ENCODE measurements around the gene HAGHL. TPM values are rescaled to one million over a fixed set of nuclear protein-coding genes. Genes with fewer than 3 reads are reported as not detected.
A peak's percentile ranks its signal among the peaks of the same experiment; 100 is the strongest.

Gene HAGHL
- total RNA-seq, 1 experiment from 2014 or later, result 2.5 TPM

- intact Hi-C loops (cut with micrococcal nuclease; ENCODE audit: unreplicated experiment), result loop anchor here (5.0 to 10.0 kb wide), 2 partner anchors 73 to 341 kb away; partner anchors contain the start of genes CHTF18 and RPUSD1
- Histone ChIP-seq H3K27me3 (replicated peaks; ENCODE audit: insufficient read depth, low read depth, low read length, poor library complexity) (peaks cover 34% of the 10 kb centered on the region), H3K27ac (ENCODE audit: low read depth, low read length, poor library complexity, severe bottlenecking) (no peak overlapping the region), H3K9me3 (ENCODE audit: low read depth, low read length, poor library complexity, severe bottlenecking) (no peaks in the 10 kb centered on the region), H3K36me3 (ENCODE audit: insufficient read depth, low read length, poor library complexity, severe bottlenecking) (no peaks in the 10 kb centered on the region), H3K4me3 (ENCODE audit: low read depth, low read length, poor library complexity, severe bottlenecking) (no peak overlapping the region), H3K4me1 (ENCODE audit: insufficient read depth, low read length, poor library complexity, severe bottlenecking) (no peaks in the 10 kb centered on the region)
- no peak for TF ChIP-seq CTCF (conservative IDR thresholded peaks at IDR 0.05; ENCODE audit: low read depth, low read length)
- TF ChIP-seq EZH2 (IDR thresholded peaks at IDR 0.05; ENCODE audit: borderline replicate concordance, low read depth, low read length, poor library complexity, severe bottlenecking), result no peak
- DNase-seq (ENCODE audit: low spot score), result no peak
- CTCF ChIA-PET, result no interaction called here
- POLR2A ChIA-PET (ENCODE audit: low non-redundant PET), result no interaction called here
- no TSS peak for BruUV-seq (replicated peaks)
Measured at GRCh38 chr16:714079-714478, 12.8 kb upstream of the HAGHL start.

- Histone ChIP-seq H3K27ac (ENCODE audit: low read depth, low read length, poor library complexity, severe bottlenecking) (no peak within 1 kb of the TSS), H3K4me3 (ENCODE audit: low read depth, low read length, poor library complexity, severe bottlenecking) (peak within 1 kb of the TSS; percentile 32), H3K4me1 (ENCODE audit: insufficient read depth, low read length, poor library complexity, severe bottlenecking) (peaks cover 2% of the 10 kb centered on the region), H3K36me3 (ENCODE audit: insufficient read depth, low read length, poor library complexity, severe bottlenecking) (no peaks in the 10 kb centered on the region), H3K9me3 (ENCODE audit: low read depth, low read length, poor library complexity, severe bottlenecking) (no peaks in the 10 kb centered on the region), H3K27me3 (replicated peaks; ENCODE audit: insufficient read depth, low read depth, low read length, poor library complexity) (peaks cover 32% of the 10 kb centered on the region)
- BruUV-seq (replicated peaks), result no TSS peak
- peak; percentile 92 for DNase-seq (ENCODE audit: low spot score)
- intact Hi-C loops (cut with micrococcal nuclease; ENCODE audit: unreplicated experiment), result loop anchor here (5.0 to 10.0 kb wide), 2 partner anchors 72 to 340 kb away; partner anchors contain the start of genes CHTF18 and RPUSD1
- POLR2A ChIA-PET (ENCODE audit: low non-redundant PET), result interaction anchor here (0.6 kb wide), 1 partner anchor 313 kb away, joined by 4 read pairs; the partner anchor contains the start of gene DECR2
- no peak for TF ChIP-seq EZH2 (IDR thresholded peaks at IDR 0.05; ENCODE audit: borderline replicate concordance, low read depth, low read length, poor library complexity, severe bottlenecking)
- no peak for TF ChIP-seq CTCF (conservative IDR thresholded peaks at IDR 0.05; ENCODE audit: low read depth, low read length)
- CTCF ChIA-PET, result no interaction called here
Measured at GRCh38 chr16:714558-715476, 12.1 kb upstream of the HAGHL start, which contains the start of gene METRN. Gene METRN, plus strand, starts transcription at chr16:715118. Its CDS starts 172 bp downstream, at chr16:715290.

- H3K27me3 ChIP-seq (replicated peaks; ENCODE audit: insufficient read depth, low read depth, low read length, poor library complexity), result peaks cover 31% of the 10 kb centered on the region
- TF ChIP-seq EZH2 (IDR thresholded peaks at IDR 0.05; ENCODE audit: borderline replicate concordance, low read depth, low read length, poor library complexity, severe bottlenecking) (peak; percentile 74), CTCF (conservative IDR thresholded peaks at IDR 0.05; ENCODE audit: low read depth, low read length) (no peak; the same call in 1 of the 2 replicates)
- BruUV-seq (replicated peaks), result no TSS peak
- CTCF ChIA-PET, result interaction anchor here (1.0 kb wide), 1 partner anchor 12 kb away, joined by 5 read pairs; no protein-coding TSS in a partner anchor
- DNase-seq (ENCODE audit: low spot score), result no peak
- POLR2A ChIA-PET (ENCODE audit: low non-redundant PET), result interaction anchor here (0.6 kb wide), 1 partner anchor 314 kb away, joined by 4 read pairs; the partner anchor contains the start of gene DECR2
- peak overlapping the region; percentile 32 for H3K4me3 ChIP-seq (ENCODE audit: low read depth, low read length, poor library complexity, severe bottlenecking)
- no peak overlapping the region for H3K27ac ChIP-seq (ENCODE audit: low read depth, low read length, poor library complexity, severe bottlenecking)
- H3K9me3 ChIP-seq (ENCODE audit: low read depth, low read length, poor library complexity, severe bottlenecking), result no peaks in the 10 kb centered on the region
- H3K36me3 ChIP-seq (ENCODE audit: insufficient read depth, low read length, poor library complexity, severe bottlenecking), result no peaks in the 10 kb centered on the region
- intact Hi-C loops (cut with micrococcal nuclease; ENCODE audit: unreplicated experiment), result loop anchor here (10.0 kb wide), 1 partner anchor 339 kb away; no protein-coding TSS in a partner anchor
- H3K4me1 ChIP-seq (ENCODE audit: insufficient read depth, low read length, poor library complexity, severe bottlenecking), result peaks cover 8% of the 10 kb centered on the region
Measured at GRCh38 chr16:715477-716199, 11.3 kb upstream of the HAGHL start.

Data from A673 (cell line).